Smooth muscle cell (in vitro differentiated cells): Measurements from ENCODE around the gene IMMP2L. TPM values are rescaled to one million over a fixed set of nuclear protein-coding genes. Genes with fewer than 3 reads are reported as not detected.

Experiments used
- DNase-seq: peaks from one replicate; lab custom pipeline; 2025; ENCODE audit not compliant: unreplicated experiment; lab: John Stamatoyannopoulos, UW
- H2AFZ ChIP-seq: fragments of 200-600 bp; sonication (generic); 2 replicates; pipeline ENCODE4 v1.6.0; 2016; ENCODE audit warnings: antibody characterized with exemption, low read depth, mild to moderate bottlenecking
- H3F3A ChIP-seq: fragments of 200-600 bp; sonication (generic); 2 replicates; pipeline ENCODE4 v1.6.0; 2017; ENCODE audit warnings: antibody characterized with exemption, low read depth
- H3K27ac ChIP-seq: fragments of 200-600 bp; sonication (generic); 2 replicates; pipeline ENCODE4 v1.5.1; 2016; ENCODE audit warnings: low read depth, mild to moderate bottlenecking
- H3K27me3 ChIP-seq: fragments of 200-600 bp; sonication (generic); 2 replicates; pipeline ENCODE4 v1.6.1; 2016; ENCODE audit warnings: low read depth, mild to moderate bottlenecking
- H3K36me3 ChIP-seq: fragments of 200-600 bp; sonication (generic); 2 replicates; pipeline ENCODE4 v1.5.1; 2016; ENCODE audit warnings: low read depth
- H3K4me1 ChIP-seq: fragments of 200-600 bp; sonication (generic); 2 replicates; pipeline ENCODE4 v1.5.1; 2016; ENCODE audit warnings: low read depth
- H3K4me2 ChIP-seq: fragments of 200-600 bp; sonication (generic); 2 replicates; pipeline ENCODE4 v1.6.0; 2016; ENCODE audit warnings: mild to moderate bottlenecking
- H3K4me3 ChIP-seq: fragments of 200-600 bp; sonication (generic); 2 replicates; pipeline ENCODE4 v1.5.1; 2016; ENCODE audit warnings: mild to moderate bottlenecking
- H3K79me2 ChIP-seq: fragments of 200-600 bp; sonication (generic); 2 replicates; pipeline ENCODE4 v1.6.0; 2016; ENCODE audit warnings: low read depth, mild to moderate bottlenecking
- H3K9ac ChIP-seq: fragments of 200-600 bp; sonication (generic); 2 replicates; pipeline ENCODE4 v1.6.0; 2016; ENCODE audit warnings: low read depth
- H3K9me3 ChIP-seq: fragments of 200-600 bp; sonication (generic); replicated peaks from 2 replicates; pipeline ENCODE4 v1.5.1; 2016; ENCODE audit warnings: low read depth
- H4K20me1 ChIP-seq: fragments of 200-600 bp; sonication (generic); 2 replicates; pipeline ENCODE4 v1.6.0; 2016; ENCODE audit warnings: low read depth
- WGBS: methylation state at CpG from one replicate; pipeline ENCODE4 v1.1.7; 2016; ENCODE audit warnings: low lambda C conversion rate; 5-methylcytosine and 5-hydroxymethylcytosine counted together
- polyA plus RNA-seq: library from polyadenylated mRNA; unstranded; fragments of >200 nt; fragmentation: Nextera tagmentation; extraction: Ambion mirVana; gene quantifications from 2 replicates; pipeline ENCODE4 v1.2.1, GENCODE V29; 2016
- total RNA-seq: library from RNA; depleted of rRNA; stranded (reverse); fragments of >200 nt; gene quantifications from 2 replicates; pipeline ENCODE4 v1.2.3, GENCODE V29; 2014
- TF ChIP-seq, protein P1 (sequence below): fragments of 200-600 bp; sonication (generic); IDR thresholded peaks from 2 replicates; pipeline ENCODE4 v1.5.1; 2017; ENCODE audit warnings: borderline replicate concordance, mild to moderate bottlenecking, antibody characterized with exemption; ENCODE audit not compliant: insufficient read depth, poor library complexity, severe bottlenecking

IMMP2L gene
- total and polyA plus RNA-seq, 2 experiments from 2014 or later = 10.9 to 11.1 TPM

DNA sequence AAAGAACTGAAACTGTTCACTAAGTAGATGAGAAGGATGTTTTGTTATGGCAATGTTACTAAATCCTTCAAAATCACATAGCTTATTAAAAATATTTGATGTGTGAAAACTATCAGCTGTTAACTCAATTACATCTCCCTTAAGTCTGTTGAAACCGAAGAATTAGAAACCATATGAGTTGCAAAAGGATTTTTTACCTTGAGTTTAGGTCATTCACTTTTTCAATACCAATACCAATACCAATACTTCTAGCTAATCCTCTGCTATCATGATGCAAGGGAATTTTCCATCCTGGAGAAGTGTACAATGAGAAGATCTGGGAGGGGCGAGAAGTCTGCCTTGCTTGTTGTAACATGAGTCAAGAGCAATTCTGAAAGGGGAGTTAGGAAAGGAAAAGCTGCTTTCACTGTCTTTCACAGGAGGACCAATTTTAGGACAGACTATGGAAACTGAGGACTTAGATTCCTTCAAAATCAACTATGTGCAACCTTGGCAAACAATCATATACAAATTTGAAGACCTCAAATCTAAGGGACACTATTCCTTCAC, 199.7 kb downstream of the IMMP2L start:
- DNase-seq = no peak
- Histone ChIP-seq H3K36me3 (no peaks in the 10 kb centered on the region), H3F3A (no peaks in the 10 kb centered on the region), H3K9ac (no peak overlapping the region), H3K27me3 (no peaks in the 10 kb centered on the region), H2AFZ (peak overlapping the region; percentile 32), H3K4me3 (no peak overlapping the region), H3K27ac (no peak overlapping the region), H3K4me2 (peak overlapping the region; percentile 66), H3K79me2 (no peaks in the 10 kb centered on the region), H3K9me3 (no peaks in the 10 kb centered on the region), H3K4me1 (no peaks in the 10 kb centered on the region), H4K20me1 (no peaks in the 10 kb centered on the region)
- TF ChIP-seq, protein P1, sequence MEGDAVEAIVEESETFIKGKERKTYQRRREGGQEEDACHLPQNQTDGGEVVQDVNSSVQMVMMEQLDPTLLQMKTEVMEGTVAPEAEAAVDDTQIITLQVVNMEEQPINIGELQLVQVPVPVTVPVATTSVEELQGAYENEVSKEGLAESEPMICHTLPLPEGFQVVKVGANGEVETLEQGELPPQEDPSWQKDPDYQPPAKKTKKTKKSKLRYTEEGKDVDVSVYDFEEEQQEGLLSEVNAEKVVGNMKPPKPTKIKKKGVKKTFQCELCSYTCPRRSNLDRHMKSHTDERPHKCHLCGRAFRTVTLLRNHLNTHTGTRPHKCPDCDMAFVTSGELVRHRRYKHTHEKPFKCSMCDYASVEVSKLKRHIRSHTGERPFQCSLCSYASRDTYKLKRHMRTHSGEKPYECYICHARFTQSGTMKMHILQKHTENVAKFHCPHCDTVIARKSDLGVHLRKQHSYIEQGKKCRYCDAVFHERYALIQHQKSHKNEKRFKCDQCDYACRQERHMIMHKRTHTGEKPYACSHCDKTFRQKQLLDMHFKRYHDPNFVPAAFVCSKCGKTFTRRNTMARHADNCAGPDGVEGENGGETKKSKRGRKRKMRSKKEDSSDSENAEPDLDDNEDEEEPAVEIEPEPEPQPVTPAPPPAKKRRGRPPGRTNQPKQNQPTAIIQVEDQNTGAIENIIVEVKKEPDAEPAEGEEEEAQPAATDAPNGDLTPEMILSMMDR = no peak
- 82% methylated on average over 2 of the region's 2 CpGs for WGBS

DNA sequence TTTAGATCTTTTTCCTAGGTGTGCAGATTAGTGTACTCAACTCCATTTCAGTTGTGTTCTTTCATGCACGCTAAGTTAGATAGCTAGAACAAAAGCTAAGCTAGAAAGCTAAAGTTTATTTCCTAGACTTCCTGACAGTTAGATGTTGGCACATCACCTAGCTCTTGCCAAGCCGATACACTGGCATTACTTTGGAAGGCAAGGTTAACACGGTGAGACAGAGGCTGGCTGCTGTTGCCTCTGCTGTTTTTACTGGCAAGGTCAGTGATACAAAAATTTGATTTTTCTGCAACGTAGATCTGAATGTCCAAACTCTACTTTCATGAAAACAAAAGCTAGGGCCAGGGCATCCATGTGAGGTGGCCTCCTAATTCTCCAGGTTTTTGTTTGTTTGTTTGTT, 203.4 kb downstream of the IMMP2L start:
- Histone ChIP-seq H3K4me2 (no peak overlapping the region), H3K27ac (no peak overlapping the region), H3K27me3 (no peaks in the 10 kb centered on the region), H2AFZ (no peak overlapping the region), H3K36me3 (no peaks in the 10 kb centered on the region), H3K4me1 (no peaks in the 10 kb centered on the region), H3F3A (no peaks in the 10 kb centered on the region), H3K4me3 (no peak overlapping the region), H3K79me2 (no peaks in the 10 kb centered on the region), H3K9ac (no peak overlapping the region), H3K9me3 (no peaks in the 10 kb centered on the region), H4K20me1 (no peaks in the 10 kb centered on the region)
- no peak for DNase-seq
- TF ChIP-seq, protein P1 = no peak
- WGBS = 93% methylated on average over 4 of the region's 4 CpGs

DNA sequence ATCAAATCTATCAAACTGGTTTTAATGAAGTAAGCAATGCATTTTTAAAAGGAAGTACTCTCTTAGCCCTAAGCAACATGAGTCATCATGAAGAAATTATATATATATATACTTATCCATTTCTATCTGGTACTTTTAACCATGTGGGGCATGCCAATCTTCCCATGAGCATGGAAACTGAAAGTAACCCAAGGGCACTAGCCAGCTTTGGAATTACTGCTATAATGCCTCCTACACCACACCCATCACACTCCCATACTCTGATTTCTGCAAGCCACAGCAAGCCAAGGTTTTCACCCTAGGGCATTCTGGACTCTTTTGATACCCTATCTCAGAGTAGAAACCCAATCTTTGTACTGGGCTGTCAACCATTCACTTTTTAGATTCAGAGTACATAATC, 204.6 kb downstream of the IMMP2L start:
- no peaks in the 10 kb centered on the region for H4K20me1 ChIP-seq
- no peak overlapping the region for H3K4me3 ChIP-seq
- no peak overlapping the region for H3K4me2 ChIP-seq
- no peaks in the 10 kb centered on the region for H3K4me1 ChIP-seq
- H3K27me3 ChIP-seq = no peaks in the 10 kb centered on the region
- no peaks in the 10 kb centered on the region for H3K9me3 ChIP-seq
- no peaks in the 10 kb centered on the region for H3K36me3 ChIP-seq
- DNase-seq = no peak
- H3K27ac ChIP-seq = no peak overlapping the region
- no peaks in the 10 kb centered on the region for H3K79me2 ChIP-seq
- no peak overlapping the region for H3K9ac ChIP-seq
- TF ChIP-seq, protein P1 = no peak
- H3F3A ChIP-seq = no peaks in the 10 kb centered on the region
- H2AFZ ChIP-seq = no peak overlapping the region

DNA sequence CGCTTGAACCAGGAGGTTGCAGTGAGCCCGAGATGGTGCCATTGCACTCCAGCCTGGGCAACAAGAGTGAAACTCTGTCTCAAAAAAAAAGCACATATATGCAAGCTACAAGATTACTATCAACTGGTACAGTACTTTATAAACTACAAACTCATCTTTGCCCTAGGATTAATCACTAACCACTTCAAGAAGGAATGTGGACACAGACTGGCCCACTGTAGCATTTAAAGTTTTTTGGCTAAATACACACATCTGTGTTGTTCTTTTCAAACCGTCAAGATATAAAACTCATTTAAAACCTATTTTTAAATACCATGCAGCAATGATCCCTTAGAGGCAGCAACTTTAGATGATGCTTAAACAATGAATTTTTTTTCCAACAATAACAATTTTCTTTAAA, 205.4 kb downstream of the IMMP2L start:
- Histone ChIP-seq H4K20me1 (no peaks in the 10 kb centered on the region), H3K27me3 (no peaks in the 10 kb centered on the region), H2AFZ (no peak overlapping the region), H3F3A (no peaks in the 10 kb centered on the region), H3K4me2 (no peak overlapping the region), H3K79me2 (no peaks in the 10 kb centered on the region), H3K4me3 (no peak overlapping the region), H3K9me3 (no peaks in the 10 kb centered on the region), H3K36me3 (no peaks in the 10 kb centered on the region), H3K27ac (no peak overlapping the region), H3K9ac (no peak overlapping the region), H3K4me1 (no peaks in the 10 kb centered on the region)
- WGBS = 94% methylated on average over 3 of the region's 3 CpGs
- TF ChIP-seq, protein P1 = no peak
- DNase-seq = no peak
